ENCODE results near the gene ESYT1.

ESYT1 gene, protein sequence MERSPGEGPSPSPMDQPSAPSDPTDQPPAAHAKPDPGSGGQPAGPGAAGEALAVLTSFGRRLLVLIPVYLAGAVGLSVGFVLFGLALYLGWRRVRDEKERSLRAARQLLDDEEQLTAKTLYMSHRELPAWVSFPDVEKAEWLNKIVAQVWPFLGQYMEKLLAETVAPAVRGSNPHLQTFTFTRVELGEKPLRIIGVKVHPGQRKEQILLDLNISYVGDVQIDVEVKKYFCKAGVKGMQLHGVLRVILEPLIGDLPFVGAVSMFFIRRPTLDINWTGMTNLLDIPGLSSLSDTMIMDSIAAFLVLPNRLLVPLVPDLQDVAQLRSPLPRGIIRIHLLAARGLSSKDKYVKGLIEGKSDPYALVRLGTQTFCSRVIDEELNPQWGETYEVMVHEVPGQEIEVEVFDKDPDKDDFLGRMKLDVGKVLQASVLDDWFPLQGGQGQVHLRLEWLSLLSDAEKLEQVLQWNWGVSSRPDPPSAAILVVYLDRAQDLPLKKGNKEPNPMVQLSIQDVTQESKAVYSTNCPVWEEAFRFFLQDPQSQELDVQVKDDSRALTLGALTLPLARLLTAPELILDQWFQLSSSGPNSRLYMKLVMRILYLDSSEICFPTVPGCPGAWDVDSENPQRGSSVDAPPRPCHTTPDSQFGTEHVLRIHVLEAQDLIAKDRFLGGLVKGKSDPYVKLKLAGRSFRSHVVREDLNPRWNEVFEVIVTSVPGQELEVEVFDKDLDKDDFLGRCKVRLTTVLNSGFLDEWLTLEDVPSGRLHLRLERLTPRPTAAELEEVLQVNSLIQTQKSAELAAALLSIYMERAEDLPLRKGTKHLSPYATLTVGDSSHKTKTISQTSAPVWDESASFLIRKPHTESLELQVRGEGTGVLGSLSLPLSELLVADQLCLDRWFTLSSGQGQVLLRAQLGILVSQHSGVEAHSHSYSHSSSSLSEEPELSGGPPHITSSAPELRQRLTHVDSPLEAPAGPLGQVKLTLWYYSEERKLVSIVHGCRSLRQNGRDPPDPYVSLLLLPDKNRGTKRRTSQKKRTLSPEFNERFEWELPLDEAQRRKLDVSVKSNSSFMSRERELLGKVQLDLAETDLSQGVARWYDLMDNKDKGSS
- 308 to 606 reads per million in 2 donors for total RNA-seq

GRCh38 chr12:56127888-56128669, at the start of gene ESYT1:
ESYT1 (plus strand) TSS chr12:56128267; CDS start chr12:56128320, 53 bp downstream.
- DNase-seq, result peak; percentile 90

- no peak for DNase-seq
These were observed 49.6 kb upstream of the ESYT1 start for GRCh38 chr12:56078427-56078826.

GRCh38 chr12:56078931-56079722, 48.9 kb upstream of the ESYT1 start:
- DNase-seq, result peak; percentile 48

DNA sequence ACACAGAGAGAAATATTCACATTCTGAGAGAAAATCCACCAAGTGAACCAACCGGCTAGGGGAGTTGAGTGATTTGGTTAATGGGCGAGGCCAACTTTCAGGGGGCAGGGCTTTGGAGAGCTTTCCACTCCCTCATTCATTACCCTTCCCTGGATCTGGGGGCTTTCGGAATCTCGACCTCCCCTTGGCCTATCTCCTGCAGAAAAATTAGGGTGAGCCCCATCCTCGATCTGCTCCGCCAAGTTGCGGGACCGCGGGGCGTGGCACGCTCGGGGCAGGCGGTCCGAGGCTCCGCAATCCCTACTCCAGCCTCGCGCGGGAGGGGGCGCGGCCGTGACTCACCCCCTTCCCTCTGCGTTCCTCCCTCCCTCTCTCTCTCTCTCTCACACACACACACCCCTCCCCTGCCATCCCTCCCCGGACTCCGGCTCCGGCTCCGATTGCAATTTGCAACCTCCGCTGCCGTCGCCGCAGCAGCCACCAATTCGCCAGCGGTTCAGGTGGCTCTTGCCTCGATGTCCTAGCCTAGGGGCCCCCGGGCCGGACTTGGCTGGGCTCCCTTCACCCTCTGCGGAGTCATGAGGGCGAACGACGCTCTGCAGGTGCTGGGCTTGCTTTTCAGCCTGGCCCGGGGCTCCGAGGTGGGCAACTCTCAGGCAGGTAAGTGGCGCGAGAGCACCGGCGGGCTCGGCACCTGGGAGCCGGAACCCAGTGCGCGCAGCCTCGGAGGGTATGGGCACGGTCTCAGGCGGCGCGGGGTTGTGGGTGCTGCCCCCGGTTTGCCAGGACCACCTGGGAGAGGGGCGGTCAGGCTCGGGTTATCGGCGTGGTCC, 48.1 kb upstream of the ESYT1 start, which contains the start of gene ERBB3:
ERBB3 (plus strand) TSS at position 443 of the 833 bp plus-strand sequence; CDS start at position 579, 136 bp downstream.
- peak; percentile 56 for DNase-seq

- DNase-seq, result no peak
These were observed 47.4 kb upstream of the ESYT1 start for GRCh38 chr12:56080556-56081138.

DNA sequence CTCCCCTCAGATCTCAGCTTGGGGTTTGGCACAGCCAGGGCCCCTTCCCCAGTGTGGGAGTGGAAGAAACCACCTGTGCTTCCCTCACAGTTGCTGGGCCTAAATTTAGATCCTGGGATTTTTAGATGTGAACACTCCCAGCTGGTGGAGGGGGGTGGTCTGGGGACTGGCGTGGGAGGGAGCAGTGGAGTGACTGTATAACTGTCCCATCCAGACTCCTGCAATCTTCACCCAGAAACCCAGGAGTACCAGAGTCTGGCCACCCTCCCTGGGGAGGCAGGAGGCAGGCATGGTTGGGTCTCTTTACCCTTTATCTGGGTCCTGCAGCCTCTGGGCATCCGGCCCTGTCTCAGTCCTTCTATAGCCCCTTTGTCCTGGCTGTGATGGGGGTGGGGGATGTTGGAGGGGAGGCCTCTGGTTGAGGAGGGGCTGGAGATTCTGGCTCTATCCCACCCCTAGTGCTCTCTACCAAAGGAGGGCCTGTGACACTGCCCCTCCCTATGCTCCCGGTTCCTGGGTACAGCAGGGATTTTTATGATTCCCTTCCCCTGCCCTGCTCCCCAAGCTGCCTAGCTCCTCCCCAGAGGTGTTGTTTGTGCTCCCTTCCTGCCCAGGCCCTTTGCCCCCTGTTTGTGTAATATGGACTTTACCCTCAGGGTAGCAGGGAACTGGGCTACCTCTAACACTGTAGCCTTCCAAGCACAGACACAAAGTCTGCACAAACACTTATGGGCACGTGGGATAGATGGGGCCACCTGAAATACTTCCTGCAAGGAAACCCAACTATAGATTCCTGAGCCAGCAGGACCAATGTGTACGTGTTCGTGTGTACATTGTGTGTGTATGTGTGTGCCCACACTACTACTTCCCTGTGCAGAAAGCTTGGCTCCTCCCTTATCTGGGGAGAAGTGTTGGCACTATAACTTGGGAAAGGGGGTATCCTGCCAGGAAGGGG, 46.4 kb upstream of the ESYT1 start:
- DNase-seq, result no peak

DNA sequence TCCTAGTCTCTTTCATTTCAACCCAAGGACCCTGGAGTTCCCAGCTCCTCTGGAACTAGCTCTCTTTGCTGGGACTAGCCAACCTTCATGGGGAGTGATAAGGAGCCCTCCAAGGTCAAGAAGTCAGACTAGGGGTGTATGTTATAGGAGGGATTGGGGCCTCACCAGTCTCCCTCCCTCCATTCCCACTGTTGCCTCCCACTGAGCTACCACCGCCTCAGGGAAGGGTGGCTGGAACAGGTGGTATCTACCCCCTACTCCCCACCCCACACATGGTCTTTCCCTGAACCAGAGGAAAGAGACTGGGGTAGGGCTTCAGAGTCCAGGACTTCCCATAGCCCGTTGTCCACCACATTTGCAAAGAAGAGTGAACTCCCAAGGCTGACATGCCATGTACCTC, 45.7 kb upstream of the ESYT1 start:
- no peak for DNase-seq

GRCh38 chr12:56082967-56083366, 45.1 kb upstream of the ESYT1 start:
- no peak for DNase-seq

GRCh38 chr12:56084958-56085543, 43.0 kb upstream of the ESYT1 start:
- DNase-seq, result no peak

DNA sequence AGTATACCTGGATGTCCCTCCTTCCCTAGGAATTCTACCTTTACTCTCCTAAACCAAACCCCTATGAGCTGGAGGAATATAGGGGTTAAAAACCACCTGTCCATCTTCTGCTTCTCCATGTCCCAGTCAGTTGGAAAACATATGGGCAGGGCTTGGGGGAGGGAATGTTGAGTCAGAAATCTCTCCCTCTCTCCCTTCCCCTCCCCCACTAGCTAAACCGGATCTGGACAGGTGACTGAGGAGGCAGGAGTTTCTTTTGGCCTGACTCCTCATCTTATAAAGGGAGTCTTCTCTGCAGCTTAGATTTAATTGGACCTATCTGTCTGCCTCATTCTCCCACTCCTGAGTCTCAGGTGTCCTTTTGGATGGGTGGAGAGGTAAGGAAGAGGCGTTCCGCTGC, 42.0 kb upstream of the ESYT1 start:
- DNase-seq, result no peak

GRCh38 chr12:56086608-56087007, 41.5 kb upstream of the ESYT1 start:
- no peak for DNase-seq

- no peak for DNase-seq
These were observed 40.8 kb upstream of the ESYT1 start for GRCh38 chr12:56087220-56087619.

DNA sequence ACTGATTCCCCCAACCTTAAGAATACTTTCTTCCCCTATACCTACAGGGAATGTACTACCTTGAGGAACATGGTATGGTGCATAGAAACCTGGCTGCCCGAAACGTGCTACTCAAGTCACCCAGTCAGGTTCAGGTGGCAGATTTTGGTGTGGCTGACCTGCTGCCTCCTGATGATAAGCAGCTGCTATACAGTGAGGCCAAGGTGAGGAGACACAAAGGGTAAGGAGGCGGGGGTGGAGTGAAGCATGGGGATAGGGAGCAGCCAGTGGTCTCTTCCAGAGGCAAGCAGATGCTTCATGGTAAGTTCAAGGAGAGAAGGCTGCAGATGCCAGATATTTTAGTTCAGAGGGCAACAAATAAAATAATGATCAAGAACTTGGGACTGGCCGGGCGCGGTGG, 30.3 kb upstream of the ESYT1 start:
- DNase-seq, result no peak

DNA sequence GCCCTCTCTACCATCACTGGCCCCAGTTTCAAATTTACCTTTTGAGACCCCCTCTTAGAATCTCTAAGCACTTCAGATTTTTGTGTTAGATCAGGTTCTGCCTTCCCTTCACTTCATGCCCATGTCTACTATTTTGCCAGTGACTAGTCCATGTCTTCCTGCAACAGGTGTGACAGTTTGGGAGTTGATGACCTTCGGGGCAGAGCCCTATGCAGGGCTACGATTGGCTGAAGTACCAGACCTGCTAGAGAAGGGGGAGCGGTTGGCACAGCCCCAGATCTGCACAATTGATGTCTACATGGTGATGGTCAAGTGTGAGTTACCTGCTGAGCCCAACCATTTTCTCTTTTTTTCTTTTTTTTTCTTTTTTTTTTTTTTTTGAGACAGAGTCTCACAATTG, 29.5 kb upstream of the ESYT1 start:
- DNase-seq, result no peak

DNA sequence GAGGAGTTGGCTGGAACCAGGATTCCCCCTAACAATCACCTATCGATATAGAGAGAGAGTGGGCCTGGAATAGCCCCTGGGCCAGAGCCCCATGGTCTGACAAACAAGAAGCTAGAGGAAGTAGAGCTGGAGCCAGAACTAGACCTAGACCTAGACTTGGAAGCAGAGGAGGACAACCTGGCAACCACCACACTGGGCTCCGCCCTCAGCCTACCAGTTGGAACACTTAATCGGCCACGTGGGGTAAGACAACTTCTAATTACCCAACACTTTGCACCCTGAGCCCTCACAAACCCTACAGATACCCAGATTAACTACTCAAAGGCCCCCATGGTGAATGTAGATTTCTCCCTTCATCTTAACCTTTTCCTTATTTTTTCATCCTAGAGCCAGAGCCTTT, 28.3 kb upstream of the ESYT1 start:
- DNase-seq, result no peak

DNA sequence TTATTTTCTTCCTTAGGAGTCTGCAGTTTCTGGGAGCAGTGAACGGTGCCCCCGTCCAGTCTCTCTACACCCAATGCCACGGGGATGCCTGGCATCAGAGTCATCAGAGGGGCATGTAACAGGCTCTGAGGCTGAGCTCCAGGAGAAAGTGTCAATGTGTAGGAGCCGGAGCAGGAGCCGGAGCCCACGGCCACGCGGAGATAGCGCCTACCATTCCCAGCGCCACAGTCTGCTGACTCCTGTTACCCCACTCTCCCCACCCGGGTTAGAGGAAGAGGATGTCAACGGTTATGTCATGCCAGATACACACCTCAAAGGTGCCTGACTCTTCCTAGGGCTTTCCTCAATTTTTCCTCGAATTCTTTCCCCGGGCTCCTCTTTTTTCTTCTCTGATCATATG, 27.0 kb upstream of the ESYT1 start:
- DNase-seq, result no peak

DNA sequence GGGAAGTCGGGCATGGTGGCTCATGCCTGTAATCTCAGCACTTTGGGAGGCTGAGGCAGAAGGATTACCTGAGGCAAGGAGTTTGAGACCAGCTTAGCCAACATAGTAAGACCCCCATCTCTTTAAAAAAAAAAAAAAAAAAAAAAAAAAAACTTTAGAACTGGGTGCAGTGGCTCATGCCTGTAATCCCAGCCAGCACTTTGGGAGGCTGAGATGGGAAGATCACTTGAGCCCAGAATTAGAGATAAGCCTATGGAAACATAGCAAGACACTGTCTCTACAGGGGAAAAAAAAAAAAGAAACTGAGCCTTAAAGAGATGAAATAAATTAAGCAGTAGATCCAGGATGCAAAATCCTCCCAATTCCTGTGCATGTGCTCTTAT, 25.4 kb upstream of the ESYT1 start:
- no peak for DNase-seq

DNA sequence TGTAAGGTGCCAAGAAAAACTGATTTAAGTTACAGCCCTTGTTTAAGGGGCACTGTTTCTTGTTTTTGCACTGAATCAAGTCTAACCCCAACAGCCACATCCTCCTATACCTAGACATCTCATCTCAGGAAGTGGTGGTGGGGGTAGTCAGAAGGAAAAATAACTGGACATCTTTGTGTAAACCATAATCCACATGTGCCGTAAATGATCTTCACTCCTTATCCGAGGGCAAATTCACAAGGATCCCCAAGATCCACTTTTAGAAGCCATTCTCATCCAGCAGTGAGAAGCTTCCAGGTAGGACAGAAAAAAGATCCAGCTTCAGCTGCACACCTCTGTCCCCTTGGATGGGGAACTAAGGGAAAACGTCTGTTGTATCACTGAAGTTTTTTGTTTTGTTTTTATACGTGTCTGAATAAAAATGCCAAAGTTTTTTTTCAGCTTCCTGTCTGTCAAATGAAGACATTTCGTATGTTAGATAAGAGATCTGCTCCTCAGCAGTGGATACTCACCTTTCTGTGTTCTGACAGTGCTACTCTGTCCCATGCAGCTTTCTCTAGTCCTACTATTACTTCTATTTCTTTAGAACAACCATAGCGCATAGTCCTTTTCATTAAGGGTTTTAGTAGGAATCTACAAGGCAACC, 24.9 kb upstream of the ESYT1 start:
- DNase-seq, result no peak
